ENCODE results near the gene CLUH.
"Not testable (repeated sequence)": the region's sequence is repeated elsewhere in the genome, so short reads cannot be mapped to it uniquely, and the experiment has no call there.

CLUH gene

GRCh38 chr17:2684549-2684948 lies 27.0 kb downstream of the CLUH start:
- Histone ChIP-seq H3K4me3 (no peak overlapping the region), H3K27ac (no peak overlapping the region)
- TF ChIP-seq, protein P1, sequence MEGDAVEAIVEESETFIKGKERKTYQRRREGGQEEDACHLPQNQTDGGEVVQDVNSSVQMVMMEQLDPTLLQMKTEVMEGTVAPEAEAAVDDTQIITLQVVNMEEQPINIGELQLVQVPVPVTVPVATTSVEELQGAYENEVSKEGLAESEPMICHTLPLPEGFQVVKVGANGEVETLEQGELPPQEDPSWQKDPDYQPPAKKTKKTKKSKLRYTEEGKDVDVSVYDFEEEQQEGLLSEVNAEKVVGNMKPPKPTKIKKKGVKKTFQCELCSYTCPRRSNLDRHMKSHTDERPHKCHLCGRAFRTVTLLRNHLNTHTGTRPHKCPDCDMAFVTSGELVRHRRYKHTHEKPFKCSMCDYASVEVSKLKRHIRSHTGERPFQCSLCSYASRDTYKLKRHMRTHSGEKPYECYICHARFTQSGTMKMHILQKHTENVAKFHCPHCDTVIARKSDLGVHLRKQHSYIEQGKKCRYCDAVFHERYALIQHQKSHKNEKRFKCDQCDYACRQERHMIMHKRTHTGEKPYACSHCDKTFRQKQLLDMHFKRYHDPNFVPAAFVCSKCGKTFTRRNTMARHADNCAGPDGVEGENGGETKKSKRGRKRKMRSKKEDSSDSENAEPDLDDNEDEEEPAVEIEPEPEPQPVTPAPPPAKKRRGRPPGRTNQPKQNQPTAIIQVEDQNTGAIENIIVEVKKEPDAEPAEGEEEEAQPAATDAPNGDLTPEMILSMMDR (IDR thresholded peaks at IDR 0.05), result no peak
- DNase-seq (ENCODE audit: low spot score), result no peak

DNA sequence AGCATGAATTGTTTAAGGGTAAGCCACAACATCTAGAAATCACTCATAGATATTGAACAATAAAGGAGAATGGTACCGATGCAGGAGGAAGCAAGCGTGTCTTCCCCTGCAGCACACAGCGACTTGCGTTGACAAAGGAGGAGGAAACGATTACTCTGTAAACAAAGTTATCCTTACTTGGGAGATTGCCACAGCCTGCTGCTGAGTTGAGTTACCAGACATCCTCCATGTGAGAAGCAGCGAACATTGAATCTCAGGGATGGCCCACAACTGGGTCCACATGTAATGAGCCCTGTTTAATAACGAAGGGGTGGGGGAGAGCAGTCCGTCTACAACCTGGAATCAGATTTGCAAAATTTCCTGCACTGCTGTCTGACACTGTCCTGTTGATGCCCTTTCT lies 27.7 kb downstream of the CLUH start:
- Histone ChIP-seq H3K4me3 (no peak overlapping the region), H3K27ac (no peak overlapping the region)
- no peak for DNase-seq (ENCODE audit: low spot score)
- TF ChIP-seq, protein P1 (IDR thresholded peaks at IDR 0.05), result no peak

DNA sequence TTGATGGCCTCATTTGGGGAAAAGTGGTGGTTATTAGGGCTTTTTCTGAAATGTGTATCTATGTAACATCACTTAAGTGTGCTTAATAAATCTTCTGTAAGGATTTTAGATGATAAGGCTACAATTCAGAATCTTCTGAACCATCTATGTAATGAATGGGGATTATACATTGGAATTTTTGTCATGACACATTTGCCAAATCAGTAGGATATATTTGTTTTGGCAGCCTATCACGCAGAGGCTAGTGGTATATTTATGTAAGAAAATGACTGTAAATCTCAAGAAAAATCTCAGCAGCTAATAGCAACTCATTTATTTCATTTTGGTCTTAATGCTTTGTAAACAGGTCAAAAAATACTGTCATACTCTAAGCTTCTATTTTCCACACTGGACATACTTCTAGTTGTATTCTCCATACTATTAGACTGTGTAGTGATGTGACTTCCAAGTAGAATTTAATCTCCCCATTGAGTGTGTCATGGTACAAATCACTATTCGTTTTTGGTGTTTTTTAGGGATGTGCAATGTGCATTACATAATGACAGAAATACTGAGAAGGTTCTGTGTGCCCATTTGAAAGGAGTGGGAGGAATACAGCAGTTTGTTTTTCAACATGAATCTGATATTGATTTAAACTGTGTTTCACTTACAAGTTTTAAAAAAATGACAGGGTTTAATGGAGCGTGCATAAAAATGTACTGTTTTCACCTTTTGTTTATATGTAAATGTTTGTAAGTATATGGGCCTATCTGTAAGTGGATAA lies 29.2 kb downstream of the CLUH start:
- no peak overlapping the region for H3K4me3 ChIP-seq
- TF ChIP-seq, protein P1 (IDR thresholded peaks at IDR 0.05), result no peak
- DNase-seq (ENCODE audit: low spot score), result no peak
- no peak overlapping the region for H3K27ac ChIP-seq

DNA sequence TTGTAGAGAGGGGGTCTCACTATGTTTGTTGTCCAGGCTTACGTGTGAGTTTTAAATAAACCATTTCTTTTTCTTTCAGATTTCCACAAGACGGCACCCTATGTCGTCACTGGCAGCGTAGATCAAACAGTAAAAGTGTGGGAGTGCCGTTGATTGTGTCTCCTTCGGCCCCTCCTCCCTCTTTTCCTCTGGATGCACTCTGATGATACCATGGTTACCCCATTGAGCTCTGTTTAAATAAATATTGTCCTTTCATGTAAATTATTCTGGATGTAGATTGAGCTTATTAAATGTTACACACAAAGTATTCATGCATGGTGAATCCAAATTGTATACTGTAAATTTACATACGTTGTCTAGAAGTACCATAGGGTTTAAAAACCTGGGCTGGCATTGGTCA lies 29.9 kb downstream of the CLUH start:
- TF ChIP-seq, protein P1 (IDR thresholded peaks at IDR 0.05), result no peak
- H3K4me3 ChIP-seq, result no peak overlapping the region
- DNase-seq (ENCODE audit: low spot score), result no peak
- H3K27ac ChIP-seq, result no peak overlapping the region

GRCh38 chr17:2680961-2681360 lies 30.6 kb downstream of the CLUH start:
- no peak for DNase-seq (ENCODE audit: low spot score)
- TF ChIP-seq, protein P1 (IDR thresholded peaks at IDR 0.05), result no peak
- H3K27ac ChIP-seq, result no peak overlapping the region

GRCh38 chr17:2679247-2679646 lies 32.3 kb downstream of the CLUH start:
- DNase-seq (ENCODE audit: low spot score); H3K27ac ChIP-seq; H3K4me3 ChIP-seq: not testable (repeated sequence)

More at GRCh38 chr17:2680961-2681360, 30.6 kb downstream of the CLUH start:
- H3K4me3 ChIP-seq, result no peak overlapping the region

DNA sequence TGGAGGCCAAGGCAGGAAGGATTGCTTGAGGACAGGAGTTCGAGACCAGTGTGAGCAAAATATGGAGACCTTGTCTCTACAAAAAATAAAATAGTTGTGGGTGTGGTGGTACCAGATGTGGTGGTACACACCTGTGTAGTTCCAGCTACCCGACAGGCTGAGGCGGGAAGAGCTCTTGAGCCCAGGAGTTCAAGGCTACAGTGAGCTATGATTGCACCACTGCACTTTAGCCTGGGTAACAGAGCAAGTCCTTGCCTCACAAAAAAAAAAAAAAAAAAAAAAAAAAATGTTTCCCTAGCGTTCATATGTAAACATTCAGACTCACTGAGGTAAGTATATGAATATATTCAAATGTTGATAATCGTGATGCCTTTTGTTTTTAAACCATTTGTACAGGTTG lies 39.5 kb downstream of the CLUH start:
- DNase-seq (ENCODE audit: low spot score), result no peak
- TF ChIP-seq, protein P1 (IDR thresholded peaks at IDR 0.05), result no peak
- Histone ChIP-seq H3K4me3 (no peak overlapping the region), H3K27ac (no peak overlapping the region)

DNA sequence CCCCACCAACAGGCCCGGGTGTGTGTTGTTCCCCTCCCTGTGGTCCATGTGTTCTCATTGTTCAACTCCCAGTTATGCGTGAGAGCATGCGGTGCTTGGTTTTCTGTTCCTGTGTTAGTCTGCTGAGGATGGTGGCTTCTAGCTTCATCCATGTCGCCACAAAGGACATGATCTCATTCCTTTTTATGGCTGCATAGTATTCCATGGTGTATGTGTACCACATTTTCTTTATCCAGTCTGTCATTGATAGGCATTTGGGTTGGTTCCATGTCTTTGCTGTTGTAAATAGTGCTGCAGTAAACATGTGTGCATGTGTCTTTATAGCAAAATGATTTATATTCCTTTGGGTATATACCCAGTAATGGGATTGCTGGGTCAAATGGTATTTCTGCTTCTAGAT lies 51.2 kb downstream of the CLUH start:
- not testable (repeated sequence) for DNase-seq (ENCODE audit: low spot score); H3K4me3 ChIP-seq; H3K27ac ChIP-seq

- not testable (repeated sequence) for H3K27ac ChIP-seq; H3K4me3 ChIP-seq; DNase-seq (ENCODE audit: low spot score)
These were observed 52.2 kb downstream of the CLUH start for GRCh38 chr17:2659337-2659736.

Measured in coronary artery (tissue), 2 donors.